Spleen (tissue), 7 donors: ENCODE results near the gene PTMA.

ENCODE experiments used
- CTCF ChIP-seq, 11 experiments: fragments of 200-600 bp in 7 of 11; fragments of 450-650 bp in 4 of 11; sonication (generic) in 4 of 11; IDR thresholded peaks in 8 of 11; conservative IDR thresholded peaks in 3 of 11; 1 replicate in 7 of 11; 2 replicates in 4 of 11; pipeline versions ENCODE4 v1.4.0 to v1.8.0; 2016 to 2021; ENCODE audit warnings: antibody characterized with exemption in 11 of 11, inconsistent platforms in 4 of 11, mild to moderate bottlenecking in 1 of 11
- POLR2A ChIP-seq, 3 donors: fragments of 450-650 bp; IDR thresholded peaks; one replicate each; pipeline ENCODE4 v1.5.1; 2017; ENCODE audit warnings: antibody characterized with exemption in 3 of 3, mild to moderate bottlenecking in 1 of 3
- donor health status: DM: no; HTN: no; CAD: no; lungs with moderate emphysema.
- donor health status: DM: no; HTN: no; CAD: no.
- donor health status: DM: no; HTN: no; CAD: no.

- no peak for TF ChIP-seq CTCF (IDR thresholded peaks at IDR 0.05 in 8 of 11, conservative IDR thresholded peaks at IDR 0.05 in 3 of 11)
- TF ChIP-seq POLR2A (IDR thresholded peaks at IDR 0.05), result no peak
Measured at GRCh38 chr2:231668981-231669380, 39.3 kb upstream of the PTMA start.
